OCI-LY1 (cell line): ENCODE results near the gene TSHR.

ENCODE experiments used
- H2AFZ ChIP-seq: fragments of 200-600 bp; sonication (generic), shearing (Covaris generic); 2 replicates; pipeline ENCODE4 v1.6.0; 2014; ENCODE audit warnings: antibody characterized with exemption, mild to moderate bottlenecking, low read length
- H3F3A ChIP-seq: fragments of 200-600 bp; sonication (generic), shearing (Covaris generic); 2 replicates; pipeline ENCODE4 v1.6.0; 2014; ENCODE audit warnings: mild to moderate bottlenecking, antibody characterized with exemption, low read length, moderate library complexity; ENCODE audit not compliant: insufficient read depth
- H3K27ac ChIP-seq: fragments of 200-600 bp; sonication (generic); 2 replicates; pipeline ENCODE4 v1.5.1; 2014; ENCODE audit warnings: low read length, mixed run types, mild to moderate bottlenecking, low read depth; ENCODE audit not compliant: poor library complexity, severe bottlenecking
- H3K27me3 ChIP-seq: fragments of 200-600 bp; sonication (generic); 2 replicates; pipeline ENCODE4 v1.6.0; 2014; ENCODE audit warnings: antibody characterized with exemption, mild to moderate bottlenecking, low read length, moderate library complexity; ENCODE audit not compliant: insufficient read depth
- H3K36me3 ChIP-seq: fragments of 200-600 bp; sonication (generic); 2 replicates; pipeline ENCODE4 v1.6.1; 2014; ENCODE audit warnings: mild to moderate bottlenecking, antibody characterized with exemption, low read length, moderate library complexity, mixed read lengths; ENCODE audit not compliant: insufficient read depth
- H3K4me1 ChIP-seq: fragments of 200-600 bp; sonication (generic); 2 replicates; pipeline ENCODE4 v1.5.1; 2014; ENCODE audit warnings: mild to moderate bottlenecking, low read length, moderate library complexity; ENCODE audit not compliant: insufficient read depth, severe bottlenecking
- H3K4me2 ChIP-seq: fragments of 200-600 bp; sonication (generic), shearing (Covaris generic); 2 replicates; pipeline ENCODE4 v1.6.1; 2014; ENCODE audit warnings: low read length
- H3K4me3 ChIP-seq: fragments of 200-600 bp; sonication (generic); 2 replicates; pipeline ENCODE4 v1.5.1; 2014; ENCODE audit warnings: low read length, low read depth, mild to moderate bottlenecking, mixed read lengths; ENCODE audit not compliant: poor library complexity, severe bottlenecking
- H3K79me2 ChIP-seq: fragments of 200-600 bp; shearing (Covaris generic); 2 replicates; pipeline ENCODE4 v1.6.1; 2016; ENCODE audit warnings: mixed run types, low read length, mixed read lengths; ENCODE audit not compliant: insufficient read depth
- H3K9ac ChIP-seq: fragments of 200-600 bp; sonication (generic), shearing (Covaris generic); 2 replicates; pipeline ENCODE4 v1.6.1; 2014; ENCODE audit warnings: mild to moderate bottlenecking, low read length, mixed read lengths
- H3K9me2 ChIP-seq: fragments of 200-600 bp; sonication (generic), shearing (Covaris generic); 2 replicates; pipeline ENCODE4 v1.6.1; 2014; ENCODE audit warnings: low read depth, mild to moderate bottlenecking, low read length, mixed read lengths
- H3K9me3 ChIP-seq: fragments of 200-600 bp; shearing (Covaris generic); 2 replicates; pipeline ENCODE4 v1.6.1; 2014; ENCODE audit warnings: low read length, mixed read lengths
- H4K20me1 ChIP-seq: fragments of 200-600 bp; sonication (generic), shearing (Covaris generic); 2 replicates; pipeline ENCODE4 v1.6.0; 2016; ENCODE audit warnings: mild to moderate bottlenecking, low read length; ENCODE audit not compliant: insufficient read depth
- CTCF ChIP-seq: fragments of 200-600 bp; sonication (generic), shearing (Covaris generic); IDR thresholded peaks from 2 replicates; pipeline ENCODE4 v1.5.1; 2017; ENCODE audit warnings: mild to moderate bottlenecking, antibody characterized with exemption, low read length, moderate library complexity, mixed read lengths
- EZH2 ChIP-seq: fragments of 200-600 bp; sonication (generic), shearing (Covaris generic); IDR thresholded peaks from 2 replicates; pipeline ENCODE4 v1.8.0; 2017; ENCODE audit warnings: borderline replicate concordance, mixed run types, mild to moderate bottlenecking, antibody characterized with exemption, low read length, moderate library complexity, mixed read lengths

The TSHR gene

GRCh38 chr14:81165188-81165587 lies 209.8 kb downstream of the TSHR start:
- H2AFZ ChIP-seq: no peak overlapping the region
- H4K20me1 ChIP-seq: no peaks in the 10 kb centered on the region
- H3K9me2 ChIP-seq: no peaks in the 10 kb centered on the region
- H3K9ac ChIP-seq: no peak overlapping the region
- no peaks in the 10 kb centered on the region for H3K36me3 ChIP-seq
- H3K4me1 ChIP-seq: peaks cover 10% of the 10 kb centered on the region
- H3F3A ChIP-seq: no peaks in the 10 kb centered on the region
- H3K27me3 ChIP-seq: no peaks in the 10 kb centered on the region
- TF ChIP-seq CTCF (no peak), EZH2 (no peak)
- H3K79me2 ChIP-seq: no peaks in the 10 kb centered on the region
- H3K4me2 ChIP-seq: no peak overlapping the region
- no peak overlapping the region for H3K4me3 ChIP-seq
- no peaks in the 10 kb centered on the region for H3K9me3 ChIP-seq
- no peak overlapping the region for H3K27ac ChIP-seq

- Histone ChIP-seq H4K20me1 (no peaks in the 10 kb centered on the region), H3K4me2 (no peak overlapping the region), H3K4me1 (peaks cover 15% of the 10 kb centered on the region), H3K9me2 (no peaks in the 10 kb centered on the region), H3F3A (no peaks in the 10 kb centered on the region), H3K36me3 (no peaks in the 10 kb centered on the region), H3K27me3 (no peaks in the 10 kb centered on the region), H3K4me3 (no peak overlapping the region), H3K79me2 (no peaks in the 10 kb centered on the region), H3K9me3 (no peaks in the 10 kb centered on the region), H3K27ac (no peak overlapping the region), H2AFZ (no peak overlapping the region), H3K9ac (no peak overlapping the region)
- TF ChIP-seq CTCF (no peak), EZH2 (no peak)
Observed at GRCh38 chr14:81166121-81166520, 210.7 kb downstream of the TSHR start.

GRCh38 chr14:81169267-81169666 lies 213.8 kb downstream of the TSHR start:
- peak overlapping the region; percentile 72 for H3K4me3 ChIP-seq
- TF ChIP-seq EZH2 (no peak), CTCF (no peak)

More at GRCh38 chr14:81169267-81169666, 213.8 kb downstream of the TSHR start:
- peak overlapping the region; percentile 94 for H3K4me2 ChIP-seq
- no peak overlapping the region for H3K27ac ChIP-seq
- no peaks in the 10 kb centered on the region for H4K20me1 ChIP-seq
- no peaks in the 10 kb centered on the region for H3K9me3 ChIP-seq
- no peaks in the 10 kb centered on the region for H3K79me2 ChIP-seq
- H3F3A ChIP-seq: no peaks in the 10 kb centered on the region
- peaks cover 41% of the 10 kb centered on the region for H3K4me1 ChIP-seq
- H3K9ac ChIP-seq: peak overlapping the region; percentile 83
- no peaks in the 10 kb centered on the region for H3K27me3 ChIP-seq
- H2AFZ ChIP-seq: no peak overlapping the region
- no peaks in the 10 kb centered on the region for H3K9me2 ChIP-seq
- no peaks in the 10 kb centered on the region for H3K36me3 ChIP-seq
